Fibroblast of peridontal ligament (primary cell): ENCODE data around the gene KRTAP19-7.

Experiments
- DNase-seq: peaks from one replicate; pipeline ENCODE4 v3.0.0-alpha.2; 2010; ENCODE audit errors: extremely low read depth

Gene KRTAP19-7

GRCh38 chr21:30561264-30561895 lies at the start of gene KRTAP19-7:
TSS of gene KRTAP19-7 (minus strand) at chr21:30561314. CDS start at chr21:30561289, 25 bp downstream.
- no peak for DNase-seq

DNA sequence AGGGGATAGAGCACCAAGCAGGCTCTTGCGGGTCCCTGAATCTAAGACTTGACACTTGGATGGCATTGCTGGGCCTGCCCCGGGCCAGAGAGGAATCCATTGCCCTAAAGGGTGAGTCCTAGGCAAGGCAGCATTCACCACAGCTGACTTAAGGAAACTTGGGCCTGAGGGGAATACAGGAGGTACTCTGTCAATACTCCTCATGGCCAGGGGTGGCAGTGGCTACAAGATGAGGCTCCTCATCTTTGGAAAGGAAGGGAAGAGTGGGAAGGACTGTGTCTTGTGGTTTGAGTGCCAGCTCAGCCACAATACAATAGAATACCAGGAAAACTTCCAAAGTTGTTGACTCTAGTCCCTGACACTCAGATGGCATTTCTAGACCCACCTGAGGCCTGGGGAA lies 44.9 kb upstream of the KRTAP19-7 start:
- no peak for DNase-seq

- DNase-seq: no peak
These were observed 39.7 kb upstream of the KRTAP19-7 start, which contains the start of gene KRTAP22-1 for GRCh38 chr21:30600787-30601186. TSS of gene KRTAP22-1 (plus strand) at chr21:30601087.

GRCh38 chr21:30598802-30599201 lies 37.7 kb upstream of the KRTAP19-7 start, which contains the start of gene KRTAP6-2:
TSS of gene KRTAP6-2 (minus strand) at chr21:30598902. CDS start at chr21:30598874, 28 bp downstream.
- no peak for DNase-seq

DNA sequence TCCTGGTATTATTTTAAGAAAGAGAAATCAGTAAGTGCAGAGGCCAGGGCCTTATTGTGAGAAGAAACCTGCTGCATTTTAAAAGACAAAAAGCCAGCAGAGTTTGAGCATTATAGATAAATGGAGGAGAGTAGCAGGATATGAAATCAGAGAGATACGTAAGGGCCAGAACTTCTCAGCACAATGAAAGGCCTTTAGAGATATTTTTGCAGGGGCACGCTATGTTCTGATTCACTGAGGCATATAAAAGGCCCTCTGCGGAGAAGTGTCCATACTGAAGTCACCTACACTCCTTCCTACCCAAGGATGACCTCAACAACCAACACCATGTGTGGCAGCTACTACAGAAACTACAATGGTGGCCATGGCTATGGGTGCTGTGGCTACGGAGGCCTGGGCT lies 31.0 kb upstream of the KRTAP19-7 start, which contains the start of gene KRTAP6-3:
Gene KRTAP6-3, plus strand, starts transcription at position 301 of the 400 bp plus-strand sequence. Its CDS starts 6 bp downstream, at position 307.
- no peak for DNase-seq

DNA sequence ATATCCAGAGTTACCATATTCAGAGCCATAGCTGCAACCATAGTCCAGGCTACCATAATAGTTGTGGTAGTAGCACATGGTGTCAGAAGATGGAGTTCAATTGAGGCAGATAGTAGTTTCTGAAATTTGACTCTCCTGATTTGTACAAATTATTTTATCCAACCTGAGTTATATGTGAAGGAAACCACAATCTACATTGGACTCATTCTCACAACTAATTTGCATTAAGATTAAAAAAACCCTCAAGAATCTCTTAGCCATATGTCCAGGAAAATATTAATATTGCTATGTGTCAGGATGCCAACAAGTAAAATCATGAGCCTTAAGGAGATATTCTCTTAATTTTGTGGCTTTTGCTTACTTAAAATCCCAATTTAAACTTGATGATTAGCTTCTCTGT lies 29.2 kb upstream of the KRTAP19-7 start, which contains the start of gene KRTAP22-2:
Gene KRTAP22-2, minus strand, starts transcription at position 101 of the 400 bp plus-strand sequence.
- no peak for DNase-seq

DNA sequence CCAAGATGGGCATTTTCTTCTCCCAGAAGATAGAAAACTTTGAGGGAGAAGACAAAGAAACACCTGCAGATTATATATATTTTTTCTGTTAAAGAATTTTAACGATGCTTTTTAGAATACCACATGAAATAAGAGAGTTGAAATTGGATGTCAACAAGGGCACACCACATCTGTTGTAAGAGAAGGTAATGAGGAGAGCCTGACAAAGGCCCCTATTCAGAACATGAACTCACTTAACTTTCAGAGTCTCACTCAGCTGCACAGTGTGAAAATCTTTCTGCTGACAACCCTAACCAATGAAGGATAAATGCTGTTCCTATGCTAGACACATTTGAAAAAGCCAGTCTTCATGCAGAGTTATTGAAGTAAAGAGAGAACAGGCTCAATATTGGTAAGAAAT lies 21.8 kb upstream of the KRTAP19-7 start:
- no peak for DNase-seq

- no peak for DNase-seq
These were observed 19.0 kb upstream of the KRTAP19-7 start for GRCh38 chr21:30580132-30580531.

- no peak for DNase-seq
These were observed 18.2 kb upstream of the KRTAP19-7 start for GRCh38 chr21:30579346-30579745.

GRCh38 chr21:30577766-30578165 lies 16.7 kb upstream of the KRTAP19-7 start:
- no peak for DNase-seq

- no peak for DNase-seq
These were observed 6.5 kb upstream of the KRTAP19-7 start for GRCh38 chr21:30567617-30568016.

GRCh38 chr21:30563630-30564029 lies 2.5 kb upstream of the KRTAP19-7 start:
- DNase-seq: no peak

- no peak for DNase-seq
These were observed 2.0 kb upstream of the KRTAP19-7 start for GRCh38 chr21:30563072-30563471.

GRCh38 chr21:30561957-30562356 lies 843 bp upstream of the KRTAP19-7 start:
- DNase-seq: no peak

- DNase-seq: no peak
These were observed 6.0 kb downstream of the KRTAP19-7 start for GRCh38 chr21:30555095-30555494.

DNA sequence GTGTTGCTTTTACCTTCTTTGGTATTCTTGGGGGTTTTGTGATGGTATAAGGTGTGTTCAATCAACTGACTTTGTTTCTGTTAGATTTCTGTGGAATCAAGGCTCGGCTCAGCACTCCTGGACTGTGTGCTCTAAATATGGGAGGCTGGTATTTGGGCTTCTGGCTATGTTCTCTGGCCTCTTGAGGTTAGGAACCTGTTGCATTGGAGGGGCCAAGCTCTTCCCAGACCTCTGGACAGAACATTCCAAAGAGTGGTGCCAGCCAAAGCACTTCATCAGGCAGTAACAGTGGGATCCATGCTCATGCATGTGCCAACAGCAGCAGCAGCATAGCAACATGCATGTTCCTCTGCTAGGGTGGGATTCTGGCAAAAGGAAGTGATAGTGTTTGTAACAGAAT lies 8.3 kb downstream of the KRTAP19-7 start:
- DNase-seq: no peak

DNA sequence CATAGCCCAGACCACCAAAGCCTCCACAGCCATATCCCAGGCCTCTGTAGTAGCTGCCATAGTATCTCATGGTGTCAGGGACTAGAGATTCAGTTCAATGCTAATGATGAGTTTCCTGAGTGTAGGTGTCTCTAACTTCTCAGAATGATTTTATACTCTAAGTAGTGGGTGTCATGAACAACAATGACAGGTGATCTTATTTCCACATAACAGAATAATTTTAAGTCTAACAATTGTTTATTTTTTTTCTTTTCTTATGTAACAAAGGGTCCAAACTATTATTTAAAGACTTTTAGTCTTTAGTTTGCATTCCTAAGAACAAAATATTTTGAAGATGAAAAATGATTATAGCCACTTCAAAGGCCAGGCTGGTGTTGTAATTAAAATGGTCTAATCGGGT lies 19.4 kb downstream of the KRTAP19-7 start, which contains the start of gene KRTAP19-6:
Gene KRTAP19-6, minus strand, starts transcription at position 101 of the 400 bp plus-strand sequence. Its CDS starts 31 bp downstream, at position 70.
- no peak for DNase-seq

- no peak for DNase-seq
These were observed 42.2 kb downstream of the KRTAP19-7 start for GRCh38 chr21:30518876-30519275.

GRCh38 chr21:30515681-30516080 lies 45.4 kb downstream of the KRTAP19-7 start:
- DNase-seq: no peak
